Loucy (cell line): ENCODE measurements around the gene KLHL17.

Experiments
- H2AFZ ChIP-seq: fragments of 200-600 bp; sonication (generic); 2 replicates; pipeline ENCODE4 v1.6.0; 2016; ENCODE audit warnings: antibody characterized with exemption, mild to moderate bottlenecking, low read length, moderate library complexity
- H3F3A ChIP-seq: fragments of 200-600 bp; 2 replicates; pipeline ENCODE4 v1.6.0; 2016; ENCODE audit warnings: antibody characterized with exemption, low read depth, mild to moderate bottlenecking
- H3K27me3 ChIP-seq: fragments of 200-600 bp; sonication (generic); 2 replicates; pipeline ENCODE4 v1.6.1; 2014; ENCODE audit warnings: low read length, mild to moderate bottlenecking; ENCODE audit not compliant: insufficient read depth, poor library complexity, severe bottlenecking
- H3K36me3 ChIP-seq: fragments of 200-600 bp; sonication (generic); 2 replicates; pipeline ENCODE4 v1.6.1; 2016; ENCODE audit warnings: low read length; ENCODE audit not compliant: insufficient read depth
- H3K4me1 ChIP-seq: fragments of 200-600 bp; sonication (generic); 2 replicates; pipeline ENCODE4 v1.5.1; 2014; ENCODE audit warnings: low read length, mild to moderate bottlenecking; ENCODE audit not compliant: insufficient read depth, poor library complexity, severe bottlenecking
- H3K4me2 ChIP-seq: fragments of 200-600 bp; sonication (generic); 2 replicates; pipeline ENCODE4 v1.6.0; 2014; ENCODE audit warnings: antibody characterized with exemption, low read length, low read depth, mild to moderate bottlenecking; ENCODE audit not compliant: poor library complexity, severe bottlenecking
- H3K4me3 ChIP-seq: fragments of 200-600 bp; sonication (generic); 2 replicates; pipeline ENCODE4 v1.5.1; 2014; ENCODE audit warnings: low read length, mild to moderate bottlenecking, mixed read lengths; ENCODE audit not compliant: poor library complexity, severe bottlenecking
- H3K79me2 ChIP-seq: fragments of 200-600 bp; sonication (generic); 2 replicates; pipeline ENCODE4 v1.6.1; 2014; ENCODE audit warnings: low read length; ENCODE audit not compliant: insufficient read depth
- H3K9ac ChIP-seq: fragments of 200-600 bp; sonication (generic); 2 replicates; pipeline ENCODE4 v1.6.0; 2014; ENCODE audit warnings: mild to moderate bottlenecking, low read depth, low read length, moderate library complexity; ENCODE audit not compliant: poor library complexity, severe bottlenecking
- H3K9me2 ChIP-seq: fragments of 200-600 bp; sonication (generic); replicated peaks from 2 replicates; pipeline ENCODE4 v1.6.1; 2016; ENCODE audit warnings: low read depth, low read length, mixed read lengths
- H3K9me3 ChIP-seq: fragments of 200-600 bp; sonication (generic); 2 replicates; pipeline ENCODE4 v1.6.1; 2014; ENCODE audit warnings: mild to moderate bottlenecking, antibody characterized with exemption, low read length, low read depth; ENCODE audit not compliant: insufficient read depth
- H4K20me1 ChIP-seq: fragments of 200-600 bp; sonication (generic); 2 replicates; pipeline ENCODE4 v1.6.0; 2014; ENCODE audit warnings: antibody characterized with exemption, low read length, mild to moderate bottlenecking; ENCODE audit not compliant: insufficient read depth, poor library complexity, severe bottlenecking
- CTCF ChIP-seq: fragments of 200-600 bp; sonication (generic); conservative IDR thresholded peaks from 2 replicates; pipeline ENCODE4 v1.5.1; 2014; ENCODE audit warnings: mild to moderate bottlenecking, antibody characterized with exemption, low read length
- EZH2phosphoT487 ChIP-seq: fragments of 200-600 bp; IDR thresholded peaks from 2 replicates; pipeline ENCODE4 v1.6.1; 2018; ENCODE audit warnings: antibody characterized with exemption, mild to moderate bottlenecking, moderate library complexity, borderline replicate concordance

The KLHL17 gene

GRCh38 chr1:960363-961131, at the start of gene KLHL17:
Gene KLHL17 (plus strand): TSS chr1:960584. CDS start chr1:960694, 110 bp downstream.
- Histone ChIP-seq H3K4me2 (peak within 1 kb of the TSS; percentile 98), H4K20me1 (peaks cover 14% of the 10 kb centered on the region), H3K4me3 (peak within 1 kb of the TSS; percentile 100), H3K36me3 (peaks cover 6% of the 10 kb centered on the region; the same call in 1 of the 2 replicates), H3K27me3 (no peaks in the 10 kb centered on the region), H3K9me3 (no peaks in the 10 kb centered on the region), H3K9ac (peak within 1 kb of the TSS; percentile 97), H3K79me2 (peaks cover 29% of the 10 kb centered on the region), H3K9me2 (no peaks in the 10 kb centered on the region), H2AFZ (peak within 1 kb of the TSS; percentile 87), H3K4me1 (peaks cover 15% of the 10 kb centered on the region), H3F3A (no peaks in the 10 kb centered on the region)
- TF ChIP-seq EZH2phosphoT487 = no peak
- no peak for TF ChIP-seq CTCF

- H3K9me2 ChIP-seq = no peaks in the 10 kb centered on the region
- H2AFZ ChIP-seq = no peak overlapping the region
- H3K27me3 ChIP-seq = no peaks in the 10 kb centered on the region
- H3K36me3 ChIP-seq = no peaks in the 10 kb centered on the region
- no peak overlapping the region for H3K9ac ChIP-seq
- H3K79me2 ChIP-seq = no peaks in the 10 kb centered on the region
- TF ChIP-seq EZH2phosphoT487 (no peak), CTCF (no peak)
- no peaks in the 10 kb centered on the region for H3F3A ChIP-seq
- H3K4me2 ChIP-seq = no peak overlapping the region
- H3K4me3 ChIP-seq = no peak overlapping the region
- H4K20me1 ChIP-seq = no peaks in the 10 kb centered on the region
- no peaks in the 10 kb centered on the region for H3K9me3 ChIP-seq
- peaks cover 18% of the 10 kb centered on the region for H3K4me1 ChIP-seq
These were observed 49.3 kb upstream of the KLHL17 start for GRCh38 chr1:910881-911721.

GRCh38 chr1:911875-912739, 48.3 kb upstream of the KLHL17 start:
- Histone ChIP-seq H3F3A (no peaks in the 10 kb centered on the region), H4K20me1 (no peaks in the 10 kb centered on the region), H3K4me1 (peaks cover 8% of the 10 kb centered on the region), H3K4me3 (no peak overlapping the region), H3K9me2 (no peaks in the 10 kb centered on the region), H3K4me2 (peak overlapping the region; percentile 15), H3K27me3 (no peaks in the 10 kb centered on the region), H3K79me2 (no peaks in the 10 kb centered on the region), H2AFZ (no peak overlapping the region), H3K9me3 (no peaks in the 10 kb centered on the region), H3K36me3 (no peaks in the 10 kb centered on the region), H3K9ac (no peak overlapping the region)
- no peak for TF ChIP-seq CTCF
- TF ChIP-seq EZH2phosphoT487 = no peak
